K562 (cell line): ENCODE results near the gene RNF217. TPM values are rescaled to one million over a fixed set of nuclear protein-coding genes. Genes with fewer than 3 reads are reported as not detected.

Experiments
- KDM2B ChIP-seq: fragments of 250-450 bp; sonication (Bioruptor Pico); IDR thresholded peaks from 2 replicates; pipeline ENCODE4 v1.8.0; 2021; ENCODE audit warnings: mild to moderate bottlenecking, moderate library complexity
- MEF2A ChIP-seq: IDR thresholded peaks from 2 replicates; pipeline ENCODE4 v1.6.1; 2011; ENCODE audit warnings: low read depth, mild to moderate bottlenecking, low read length, moderate library complexity; ENCODE audit not compliant: control insufficient read depth
- SRSF3 ChIP-seq: fragments of 200-400 bp; formaldehyde crosslinking; IDR thresholded peaks from 2 replicates; pipeline ENCODE4 v1.6.1; 2016; ENCODE audit warnings: mild to moderate bottlenecking, low read length, moderate library complexity; ENCODE audit not compliant: insufficient read depth
- SRSF9 ChIP-seq: fragments of 200-400 bp; formaldehyde crosslinking; IDR thresholded peaks from 2 replicates; pipeline ENCODE4 v1.6.1; 2017; ENCODE audit warnings: low read depth, low read length, borderline replicate concordance
- TAF1 ChIP-seq: IDR thresholded peaks from 2 replicates; pipeline ENCODE4 v1.6.1; 2011; ENCODE audit warnings: mild to moderate bottlenecking, low read length, moderate library complexity; ENCODE audit not compliant: insufficient read depth, control insufficient read depth, severe bottlenecking; ENCODE audit errors: extremely low read depth
- ZBTB49 ChIP-seq: sonication (generic); formaldehyde crosslinking; IDR thresholded peaks from 2 replicates; pipeline ENCODE4 v1.8.0; 2022; ENCODE audit warnings: missing genetic modification reagents, mild to moderate bottlenecking, borderline replicate concordance
- ZNF217 ChIP-seq: sonication (generic); formaldehyde crosslinking; IDR thresholded peaks from 2 replicates; pipeline ENCODE4 v1.8.0; 2022; ENCODE audit warnings: mild to moderate bottlenecking, missing genetic modification reagents
- polyA plus RNA-seq, 8 experiments: library from polyadenylated mRNA; depleted of rRNA in 4 of 8; stranded (reverse) in 5 of 8; unstranded in 3 of 8; fragments of >200 nt; fragmentation: Nextera tagmentation in 2 of 8; fragmentation: Illumina TruSeq in 1 of 8; extraction: Ambion mirVana in 2 of 8; extraction: Trizol in 1 of 8; gene quantifications; 2 replicates each; pipeline versions ENCODE4 v1.2.1 to v1.2.3, GENCODE V29; 2011 to 2014; ENCODE audit warnings: inconsistent platforms in 1 of 8, missing spikeins in 1 of 8
- total RNA-seq, 7 experiments: library from RNA; depleted of rRNA in 6 of 7; stranded (reverse); fragments of >200 nt in 6 of 7; fragmentation: Illumina TruSeq in 2 of 7; extraction: Trizol in 2 of 7; gene quantifications; 2 replicates each; pipeline versions ENCODE4 v1.2.1 to v1.2.3, GENCODE V29; 2011 to 2021; ENCODE audit warnings: low replicate concordance in 1 of 7

RNF217 gene
- total and polyA plus RNA-seq, 9 of the 15 experiments (the other 6 are each of a cell fraction or from before 2014, with no cell fraction given) = 2.9 to 25.6 (median 12.0) TPM

GRCh38 chr6:124963416-124963785 is 1.2 kb downstream of the RNF217 start (continued):
- TF ChIP-seq KDM2B (CRISPR knock-in tag) (no peak), SRSF3 (0 out of 2 replicates have a peak, but pooled peaks have one; percentile 3), TAF1 (peak; percentile 4), ZNF217 (CRISPR knock-in tag) (no peak), ZBTB49 (CRISPR knock-in tag) (no peak), SRSF9 (no peak), MEF2A (no peak)
